HepG2 (cell line): ENCODE results near the gene PLEKHD1. TPM values are rescaled to one million over a fixed set of nuclear protein-coding genes. Genes with fewer than 3 reads are reported as not detected.

Experiments used
- ATAC-seq: fragments of 200-7000 bp; cut with Tn5 transposase; 3 replicates; pipeline ENCODE4 v1.9.1; 2020; ENCODE audit warnings: mild to moderate bottlenecking, moderate library complexity
- BruUV-seq: library from RNA; stranded (reverse); fragments of 400-500 nt; replicated peaks from 2 replicates; lab custom pipeline; 2021; lab: Mats Ljungman, UMichigan
- CTCF ChIA-PET: fragments of 300-600 bp; formaldehyde crosslinking; extraction: SDS; loops from one replicate; lab custom pipeline; 2021; ENCODE audit warnings: low total read pairs, inconsistent platforms, low intra/inter-chr PET ratio; lab: Yijun Ruan, JAX
- POLR2A ChIA-PET: fragments of 350-600 bp; sonication (Branson Sonifier 250); formaldehyde crosslinking; loops from one replicate; lab custom pipeline; 2020; ENCODE audit warnings: antibody characterized with exemption, inconsistent platforms; lab: Yijun Ruan, JAX
- DNase-seq: peaks from one replicate; pipeline ENCODE4 v3.0.0-alpha.2; 2015; ENCODE audit warnings: low spot score
- FAIRE-seq: peaks from 3 replicates; lab custom pipeline; 2011; peaks lifted over from hg19 to GRCh38; lab: Jason Lieb, UNC
- H2AFZ ChIP-seq: one replicate; pipeline ENCODE4 v1.6.1; 2011; ENCODE audit warnings: low read length, inconsistent platforms
- H3K27ac ChIP-seq: fragments of 300-600 bp; 3 replicates; pipeline ENCODE4 v1.8.0; 2011; ENCODE audit warnings: mixed run types, mild to moderate bottlenecking, mixed read lengths, low read length, inconsistent platforms; ENCODE audit not compliant: insufficient read depth; ENCODE audit errors: extremely low read length
- H3K27me3 ChIP-seq, 2 experiments: fragments of 200-600 bp in 1 of 2; 2 replicates in 1 of 2; 3 replicates in 1 of 2; pipeline versions ENCODE4 v1.6.0 to v1.8.0; 2011; ENCODE audit warnings: low read length in 2 of 2, mild to moderate bottlenecking in 2 of 2, moderate library complexity in 2 of 2, inconsistent platforms in 1 of 2; ENCODE audit not compliant: insufficient read depth in 2 of 2, control insufficient read depth in 1 of 2
- H3K36me3 ChIP-seq, 2 experiments: fragments of 200-600 bp in 1 of 2; replicated peaks in 1 of 2; 2 replicates in 1 of 2; 3 replicates in 1 of 2; pipeline versions ENCODE4 v1.5.1 to v1.8.0; 2011; ENCODE audit warnings: low read length in 2 of 2, inconsistent platforms in 1 of 2; ENCODE audit not compliant: insufficient read depth in 2 of 2, control insufficient read depth in 1 of 2
- H3K4me1 ChIP-seq: 2 replicates; pipeline ENCODE4 v1.5.1; 2012; ENCODE audit warnings: low read length, inconsistent platforms; ENCODE audit not compliant: insufficient read depth
- H3K4me2 ChIP-seq: 2 replicates; pipeline ENCODE4 v1.6.0; 2011; ENCODE audit warnings: low read depth, low read length, inconsistent platforms
- H3K4me3 ChIP-seq, 3 experiments: fragments of 200-600 bp in 1 of 3; sonication (generic), shearing (Covaris generic) in 1 of 3; replicated peaks in 1 of 3; 2 replicates each; pipeline ENCODE4 v1.5.1; 2011 to 2016; ENCODE audit warnings: low read length in 3 of 3, inconsistent platforms in 2 of 3, low read depth in 2 of 3, mild to moderate bottlenecking in 2 of 3, control low read depth in 1 of 3, mixed read lengths in 1 of 3; ENCODE audit not compliant: insufficient read depth in 1 of 3
- H3K79me2 ChIP-seq: one replicate; pipeline ENCODE4 v1.6.1; 2011; ENCODE audit warnings: low read length, inconsistent platforms; ENCODE audit not compliant: insufficient read depth
- H3K9ac ChIP-seq: 2 replicates; pipeline ENCODE4 v1.6.0; 2011; ENCODE audit warnings: mild to moderate bottlenecking, low read depth, low read length, inconsistent platforms; ENCODE audit not compliant: insufficient read depth
- H3K9me3 ChIP-seq: 2 replicates; pipeline ENCODE4 v1.5.1; 2012; ENCODE audit warnings: mild to moderate bottlenecking, low read length
- H4K20me1 ChIP-seq: 2 replicates; pipeline ENCODE4 v1.6.0; 2011; ENCODE audit warnings: inconsistent platforms, mild to moderate bottlenecking, low read length, moderate library complexity; ENCODE audit not compliant: insufficient read depth
- MTF1 ChIP-seq: sonication (generic); formaldehyde crosslinking; IDR thresholded peaks from 2 replicates; pipeline ENCODE4 v1.5.0; 2020; ENCODE audit warnings: missing genetic modification reagents
- ZMAT3 ChIP-seq: sonication (generic); formaldehyde crosslinking; conservative IDR thresholded peaks from 2 replicates; pipeline ENCODE4 v1.7.0; 2021; ENCODE audit warnings: missing genetic modification reagents
- ZNF44 ChIP-seq: sonication (generic); formaldehyde crosslinking; IDR thresholded peaks from 2 replicates; pipeline ENCODE4 v1.5.1; 2020; ENCODE audit warnings: mild to moderate bottlenecking, missing genetic modification reagents
- WGBS: methylation state at CpG from one replicate; pipeline ENCODE4 v1.1.6; 2017; ENCODE audit warnings: low lambda C conversion rate; 5-methylcytosine and 5-hydroxymethylcytosine counted together
- in situ Hi-C: cut with HindIII; loops from 2 replicates; pipeline ENCODE4 v1.10.0; 2017; ENCODE audit warnings: low pct_unique_long_range_greater_than_20kb; ENCODE audit not compliant: extremely low pct_ligation_motif_present
- intact Hi-C: fragments of 100-400 bp; cut with micrococcal nuclease; formaldehyde crosslinking; loops from one replicate; pipeline ENCODE4 v1.10.0; 2022; ENCODE audit not compliant: unreplicated experiment
- polyA plus RNA-seq, 8 experiments: library from polyadenylated mRNA; depleted of rRNA in 3 of 8; stranded (reverse) in 7 of 8; unstranded in 1 of 8; fragments of >200 nt; fragmentation: Illumina TruSeq in 4 of 8; extraction: Trizol in 4 of 8; gene quantifications; 2 replicates each; pipeline versions ENCODE4 v1.2.1 to v1.2.3, GENCODE V29; 2011 to 2016; ENCODE audit warnings: low read depth in 4 of 8, missing spikeins in 1 of 8, mixed read lengths in 1 of 8; ENCODE audit not compliant: insufficient read depth in 1 of 8
- total RNA-seq, 5 experiments: library from RNA; depleted of rRNA; stranded (reverse); fragments of >200 nt; fragmentation: Illumina TruSeq; extraction: Trizol; gene quantifications; 2 replicates each; pipeline ENCODE4 v1.2.3, GENCODE V29; 2016; ENCODE audit warnings: low read depth in 1 of 5
- TF ChIP-seq, protein P1 (sequence below): sonication (generic); formaldehyde crosslinking; IDR thresholded peaks from one replicate; pipeline ENCODE4 v1.5.1; 2020; ENCODE audit warnings: mild to moderate bottlenecking, missing genetic modification reagents; ENCODE audit errors: not compliant biosample characterization
- TF ChIP-seq, protein P2 (sequence below): sonication (generic); formaldehyde crosslinking; IDR thresholded peaks from 2 replicates; pipeline ENCODE4 v1.8.0; 2022; ENCODE audit warnings: missing genetic modification reagents, mild to moderate bottlenecking, moderate library complexity, borderline replicate concordance

The PLEKHD1 gene
- total and polyA plus RNA-seq, 2 of the 13 experiments (the other 11 are each of a cell fraction or from before 2014, with no cell fraction given) = 0.01 TPM; not detected in 1

DNA sequence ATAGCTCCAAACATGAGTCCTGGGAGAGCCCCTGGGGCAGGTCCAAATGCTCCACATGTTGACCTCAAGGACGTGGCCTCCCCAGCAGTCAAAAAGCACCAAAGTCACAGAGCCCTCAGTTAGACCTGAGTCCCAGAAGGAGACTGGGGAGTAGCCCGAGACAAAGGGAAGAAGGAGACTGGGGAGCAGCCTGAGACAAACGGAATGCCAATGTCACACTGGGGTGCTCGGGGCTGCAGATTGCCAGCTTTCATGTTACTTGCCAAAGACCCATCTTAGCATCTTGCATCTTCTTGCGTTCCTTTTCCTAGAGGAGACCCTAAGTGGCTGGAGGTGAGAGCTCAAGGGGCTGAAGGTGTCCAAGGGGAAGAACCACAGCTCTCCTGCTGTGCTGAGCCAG lies 14.9 kb downstream of the PLEKHD1 start:
- intact Hi-C loops = no loop called here
- H3K9ac ChIP-seq = no peak overlapping the region
- no peak overlapping the region for H2AFZ ChIP-seq
- H3K36me3 ChIP-seq = no peaks in the 10 kb centered on the region
- H3K4me2 ChIP-seq = no peak overlapping the region
- TF ChIP-seq, protein P1, sequence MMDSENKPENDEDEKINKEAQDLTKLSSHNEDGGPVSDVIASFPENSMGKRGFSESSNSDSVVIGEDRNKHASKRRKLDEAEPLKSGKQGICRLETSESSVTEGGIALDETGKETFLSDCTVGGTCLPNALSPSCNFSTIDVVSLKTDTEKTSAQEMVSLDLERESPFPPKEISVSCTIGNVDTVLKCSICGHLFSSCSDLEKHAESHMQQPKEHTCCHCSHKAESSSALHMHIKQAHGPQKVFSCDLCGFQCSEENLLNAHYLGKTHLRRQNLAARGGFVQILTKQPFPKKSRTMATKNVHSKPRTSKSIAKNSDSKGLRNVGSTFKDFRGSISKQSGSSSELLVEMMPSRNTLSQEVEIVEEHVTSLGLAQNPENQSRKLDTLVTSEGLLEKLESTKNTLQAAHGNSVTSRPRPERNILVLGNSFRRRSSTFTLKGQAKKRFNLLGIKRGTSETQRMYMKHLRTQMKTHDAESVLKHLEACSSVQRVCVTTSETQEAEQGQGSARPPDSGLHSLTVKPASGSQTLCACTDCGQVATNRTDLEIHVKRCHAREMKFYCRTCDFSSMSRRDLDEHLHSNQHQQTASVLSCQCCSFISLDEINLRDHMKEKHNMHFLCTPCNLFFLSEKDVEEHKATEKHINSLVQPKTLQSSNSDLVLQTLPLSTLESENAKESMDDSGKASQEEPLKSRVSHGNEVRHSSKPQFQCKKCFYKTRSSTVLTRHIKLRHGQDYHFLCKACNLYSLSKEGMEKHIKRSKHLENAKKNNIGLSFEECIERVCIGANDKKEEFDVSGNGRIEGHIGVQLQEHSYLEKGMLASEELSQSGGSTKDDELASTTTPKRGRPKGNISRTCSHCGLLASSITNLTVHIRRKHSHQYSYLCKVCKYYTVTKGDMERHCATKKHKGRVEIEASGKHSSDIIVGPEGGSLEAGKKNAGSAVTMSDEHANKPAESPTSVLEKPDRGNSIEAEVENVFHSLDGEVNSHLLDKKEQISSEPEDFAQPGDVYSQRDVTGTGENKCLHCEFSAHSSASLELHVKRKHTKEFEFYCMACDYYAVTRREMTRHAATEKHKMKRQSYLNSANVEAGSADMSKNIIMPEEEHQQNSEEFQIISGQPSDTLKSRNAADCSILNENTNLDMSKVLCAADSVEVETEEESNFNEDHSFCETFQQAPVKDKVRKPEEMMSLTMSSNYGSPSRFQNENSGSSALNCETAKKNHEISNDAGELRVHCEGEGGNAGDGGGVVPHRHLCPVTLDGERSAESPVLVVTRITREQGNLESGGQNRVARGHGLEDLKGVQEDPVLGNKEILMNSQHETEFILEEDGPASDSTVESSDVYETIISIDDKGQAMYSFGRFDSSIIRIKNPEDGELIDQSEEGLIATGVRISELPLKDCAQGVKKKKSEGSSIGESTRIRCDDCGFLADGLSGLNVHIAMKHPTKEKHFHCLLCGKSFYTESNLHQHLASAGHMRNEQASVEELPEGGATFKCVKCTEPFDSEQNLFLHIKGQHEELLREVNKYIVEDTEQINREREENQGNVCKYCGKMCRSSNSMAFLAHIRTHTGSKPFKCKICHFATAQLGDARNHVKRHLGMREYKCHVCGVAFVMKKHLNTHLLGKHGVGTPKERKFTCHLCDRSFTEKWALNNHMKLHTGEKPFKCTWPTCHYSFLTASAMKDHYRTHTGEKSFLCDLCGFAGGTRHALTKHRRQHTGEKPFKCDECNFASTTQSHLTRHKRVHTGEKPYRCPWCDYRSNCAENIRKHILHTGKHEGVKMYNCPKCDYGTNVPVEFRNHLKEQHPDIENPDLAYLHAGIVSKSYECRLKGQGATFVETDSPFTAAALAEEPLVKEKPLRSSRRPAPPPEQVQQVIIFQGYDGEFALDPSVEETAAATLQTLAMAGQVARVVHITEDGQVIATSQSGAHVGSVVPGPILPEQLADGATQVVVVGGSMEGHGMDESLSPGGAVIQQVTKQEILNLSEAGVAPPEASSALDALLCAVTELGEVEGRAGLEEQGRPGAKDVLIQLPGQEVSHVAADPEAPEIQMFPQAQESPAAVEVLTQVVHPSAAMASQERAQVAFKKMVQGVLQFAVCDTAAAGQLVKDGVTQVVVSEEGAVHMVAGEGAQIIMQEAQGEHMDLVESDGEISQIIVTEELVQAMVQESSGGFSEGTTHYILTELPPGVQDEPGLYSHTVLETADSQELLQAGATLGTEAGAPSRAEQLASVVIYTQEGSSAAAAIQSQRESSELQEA = no peak
- TF ChIP-seq, protein P2, sequence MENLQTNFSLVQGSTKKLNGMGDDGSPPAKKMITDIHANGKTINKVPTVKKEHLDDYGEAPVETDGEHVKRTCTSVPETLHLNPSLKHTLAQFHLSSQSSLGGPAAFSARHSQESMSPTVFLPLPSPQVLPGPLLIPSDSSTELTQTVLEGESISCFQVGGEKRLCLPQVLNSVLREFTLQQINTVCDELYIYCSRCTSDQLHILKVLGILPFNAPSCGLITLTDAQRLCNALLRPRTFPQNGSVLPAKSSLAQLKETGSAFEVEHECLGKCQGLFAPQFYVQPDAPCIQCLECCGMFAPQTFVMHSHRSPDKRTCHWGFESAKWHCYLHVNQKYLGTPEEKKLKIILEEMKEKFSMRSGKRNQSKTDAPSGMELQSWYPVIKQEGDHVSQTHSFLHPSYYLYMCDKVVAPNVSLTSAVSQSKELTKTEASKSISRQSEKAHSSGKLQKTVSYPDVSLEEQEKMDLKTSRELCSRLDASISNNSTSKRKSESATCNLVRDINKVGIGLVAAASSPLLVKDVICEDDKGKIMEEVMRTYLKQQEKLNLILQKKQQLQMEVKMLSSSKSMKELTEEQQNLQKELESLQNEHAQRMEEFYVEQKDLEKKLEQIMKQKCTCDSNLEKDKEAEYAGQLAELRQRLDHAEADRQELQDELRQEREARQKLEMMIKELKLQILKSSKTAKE = no peak
- no peak for TF ChIP-seq MTF1
- TF ChIP-seq ZMAT3 (CRISPR knock-in tag) = no peak
- TF ChIP-seq ZNF44 (CRISPR knock-in tag) = no peak
- TF ChIP-seq, all 625 proteins: peak for 0
- Histone ChIP-seq H4K20me1 (no peaks in the 10 kb centered on the region), H3K27me3 (peaks cover 0 to 3% of the 10 kb centered on the region in 2 experiments; a peak in 3 of 5 replicates), H3K4me1 (no peaks in the 10 kb centered on the region), H3K79me2 (no peaks in the 10 kb centered on the region), H3K27ac (no peak overlapping the region), H3K4me3 (no peak overlapping the region), H3K9me3 (no peaks in the 10 kb centered on the region)
- ChIA-PET POLR2A (no interaction called here), CTCF (no interaction called here)
- FAIRE-seq (no peak), DNase-seq (no peak), ATAC-seq (no peak)
- 30% methylated on average over 5 of the region's 5 CpGs for WGBS
- no TSS peak for BruUV-seq
- in situ Hi-C loops = no loop called here
